GM12865 (cell line): ENCODE measurements around the gene TXNRD3.
A peak's percentile ranks its signal among the peaks of the same experiment; 100 is the strongest.
"Not testable (repeated sequence)": the region's sequence is repeated elsewhere in the genome, so short reads cannot be mapped to it uniquely, and the experiment has no call there.

Source experiments
- DNase-seq: peaks from one replicate; pipeline ENCODE4 v3.0.0; 2010; ENCODE audit warnings: low read depth
- H3K4me3 ChIP-seq: 2 replicates; pipeline ENCODE4 v1.5.1; 2011; ENCODE audit warnings: mild to moderate bottlenecking, low read depth, low read length, control low read depth
- TF ChIP-seq, protein P1 (sequence below): IDR thresholded peaks from 2 replicates; pipeline ENCODE4 v1.5.1; 2011; ENCODE audit warnings: low read length, control low read depth, low read depth, inconsistent platforms; ENCODE audit not compliant: insufficient read depth; ENCODE audit errors: missing control alignments

Gene TXNRD3

DNA sequence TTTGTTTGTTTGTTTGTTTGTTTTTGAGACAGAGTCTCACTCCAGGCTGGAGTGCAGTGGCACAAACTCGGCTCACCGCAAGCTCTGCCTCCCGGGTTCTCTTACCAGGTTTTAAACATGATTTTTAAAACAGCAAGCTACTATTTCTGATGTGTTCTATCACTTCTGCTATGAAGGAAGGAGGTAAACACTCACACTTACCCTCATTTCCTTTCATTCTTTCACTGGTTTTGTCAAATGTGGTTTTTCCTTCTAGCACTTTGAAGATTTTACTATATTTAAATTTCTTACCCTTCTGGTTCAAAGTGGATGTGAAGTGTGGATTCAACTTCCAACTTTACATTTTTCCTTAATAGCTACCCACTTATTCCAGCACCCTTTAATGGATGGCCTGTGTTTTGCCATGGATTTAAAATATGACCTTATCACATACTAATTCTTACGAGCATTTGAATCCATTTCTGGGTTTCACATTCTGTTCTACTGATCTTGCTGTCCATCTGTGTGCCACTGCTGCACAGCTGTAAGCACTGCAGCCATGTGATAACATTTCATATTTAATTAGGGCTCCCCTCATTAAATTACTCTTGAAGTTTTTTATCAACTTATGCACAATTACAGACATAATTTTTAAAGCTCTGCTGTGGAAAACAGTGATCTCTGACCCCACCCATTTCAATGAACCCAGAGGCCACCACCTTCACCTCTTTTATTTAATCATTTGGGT, 42.3 kb downstream of the TXNRD3 start:
- H3K4me3 ChIP-seq: no peak overlapping the region
- TF ChIP-seq, protein P1, sequence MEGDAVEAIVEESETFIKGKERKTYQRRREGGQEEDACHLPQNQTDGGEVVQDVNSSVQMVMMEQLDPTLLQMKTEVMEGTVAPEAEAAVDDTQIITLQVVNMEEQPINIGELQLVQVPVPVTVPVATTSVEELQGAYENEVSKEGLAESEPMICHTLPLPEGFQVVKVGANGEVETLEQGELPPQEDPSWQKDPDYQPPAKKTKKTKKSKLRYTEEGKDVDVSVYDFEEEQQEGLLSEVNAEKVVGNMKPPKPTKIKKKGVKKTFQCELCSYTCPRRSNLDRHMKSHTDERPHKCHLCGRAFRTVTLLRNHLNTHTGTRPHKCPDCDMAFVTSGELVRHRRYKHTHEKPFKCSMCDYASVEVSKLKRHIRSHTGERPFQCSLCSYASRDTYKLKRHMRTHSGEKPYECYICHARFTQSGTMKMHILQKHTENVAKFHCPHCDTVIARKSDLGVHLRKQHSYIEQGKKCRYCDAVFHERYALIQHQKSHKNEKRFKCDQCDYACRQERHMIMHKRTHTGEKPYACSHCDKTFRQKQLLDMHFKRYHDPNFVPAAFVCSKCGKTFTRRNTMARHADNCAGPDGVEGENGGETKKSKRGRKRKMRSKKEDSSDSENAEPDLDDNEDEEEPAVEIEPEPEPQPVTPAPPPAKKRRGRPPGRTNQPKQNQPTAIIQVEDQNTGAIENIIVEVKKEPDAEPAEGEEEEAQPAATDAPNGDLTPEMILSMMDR: no peak
- DNase-seq: no peak

DNA sequence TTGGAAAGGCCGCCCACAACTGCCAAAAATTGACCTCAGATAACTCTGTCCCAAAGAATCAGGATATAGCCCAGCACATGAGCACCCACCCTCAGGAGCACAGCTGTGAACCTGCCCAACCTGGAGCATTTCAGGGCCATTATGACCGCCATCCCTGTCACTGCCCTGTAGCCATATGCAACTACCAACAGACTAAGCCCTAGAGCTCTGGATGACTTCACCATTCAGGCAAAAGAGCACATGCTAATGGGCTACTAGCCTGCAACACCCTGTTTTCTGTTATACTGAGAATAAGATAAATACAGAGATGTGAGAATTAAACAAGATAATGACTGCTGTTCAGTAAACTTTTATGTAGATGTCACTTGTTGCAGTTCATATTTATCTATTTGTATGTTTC, 45.0 kb downstream of the TXNRD3 start:
- no peak overlapping the region for H3K4me3 ChIP-seq
- TF ChIP-seq, protein P1: no peak
- no peak for DNase-seq

DNA sequence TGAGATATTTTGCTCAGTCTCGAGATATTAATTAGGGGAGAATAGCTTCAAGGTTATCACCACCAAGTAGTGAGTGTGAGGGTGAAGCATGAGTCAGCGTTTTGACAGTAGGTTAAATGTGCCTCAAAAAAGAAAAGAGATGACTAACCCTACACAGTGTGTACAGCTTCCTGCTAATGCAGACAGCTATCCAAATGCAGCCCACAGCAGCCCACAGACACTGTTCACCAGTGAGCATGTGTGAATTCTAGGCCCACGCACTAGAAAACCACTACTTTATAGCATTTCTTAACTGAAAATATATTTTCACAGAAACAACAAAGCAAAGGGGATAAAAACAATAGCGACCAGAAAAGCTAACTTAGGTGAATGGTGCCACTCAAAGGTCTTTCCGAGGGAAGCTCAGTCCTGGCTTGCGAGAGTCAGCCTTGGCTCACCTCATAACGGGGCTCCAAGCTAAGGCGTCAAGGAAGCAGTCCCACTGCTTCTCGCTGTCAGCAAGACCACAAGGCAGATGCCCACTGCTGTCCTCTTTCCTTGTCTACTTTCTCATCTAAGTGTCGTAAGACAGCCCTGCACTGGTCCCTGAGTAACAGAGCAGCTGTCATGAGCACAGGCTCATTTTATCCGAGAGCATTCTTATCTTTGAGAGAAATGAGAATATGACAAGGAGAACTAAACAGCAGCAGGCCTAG, 47.6 kb downstream of the TXNRD3 start:
- no peak overlapping the region for H3K4me3 ChIP-seq
- DNase-seq: peak; percentile 3
- TF ChIP-seq, protein P1: no peak

DNA sequence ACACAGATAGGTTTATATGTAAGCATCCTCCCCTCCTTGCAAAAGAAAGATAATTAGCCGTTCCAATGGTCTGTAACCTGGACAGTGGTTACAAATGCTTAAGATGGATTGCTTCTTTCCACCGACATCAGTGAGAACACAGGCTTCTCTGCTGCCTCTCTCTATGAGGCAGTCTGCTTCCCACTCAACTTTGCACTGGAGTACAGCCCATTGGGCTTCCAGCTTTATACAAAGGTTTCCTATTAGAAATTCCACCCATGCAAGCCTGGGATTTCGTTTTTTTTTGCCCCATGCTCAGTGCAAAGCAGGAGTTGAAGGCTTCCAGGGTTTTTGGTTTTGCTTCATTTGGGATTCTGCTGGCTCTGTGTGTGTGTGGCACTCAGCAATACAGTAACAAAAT, 48.9 kb downstream of the TXNRD3 start:
- no peak for DNase-seq
- no peak overlapping the region for H3K4me3 ChIP-seq
- TF ChIP-seq, protein P1: no peak

DNA sequence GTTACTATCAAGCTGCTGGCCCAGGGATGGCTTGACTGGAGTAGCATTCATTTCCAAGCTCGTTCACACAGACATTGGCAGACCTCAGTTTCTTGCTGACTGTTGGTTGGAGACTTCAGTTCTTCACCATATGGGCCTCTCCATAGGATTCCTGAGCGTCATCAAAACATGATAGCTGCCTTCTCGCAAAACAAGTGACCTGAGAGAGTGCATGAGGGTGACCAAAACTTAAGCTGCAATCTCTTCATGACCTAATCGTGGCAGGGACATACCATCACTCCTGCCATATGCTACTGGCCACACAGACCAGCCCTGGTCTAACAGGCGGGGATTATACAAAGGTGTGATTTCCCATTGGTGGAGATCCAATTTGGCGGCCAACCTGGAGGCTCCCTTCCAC, 50.2 kb downstream of the TXNRD3 start:
- TF ChIP-seq, protein P1: no peak
- no peak overlapping the region for H3K4me3 ChIP-seq

DNA sequence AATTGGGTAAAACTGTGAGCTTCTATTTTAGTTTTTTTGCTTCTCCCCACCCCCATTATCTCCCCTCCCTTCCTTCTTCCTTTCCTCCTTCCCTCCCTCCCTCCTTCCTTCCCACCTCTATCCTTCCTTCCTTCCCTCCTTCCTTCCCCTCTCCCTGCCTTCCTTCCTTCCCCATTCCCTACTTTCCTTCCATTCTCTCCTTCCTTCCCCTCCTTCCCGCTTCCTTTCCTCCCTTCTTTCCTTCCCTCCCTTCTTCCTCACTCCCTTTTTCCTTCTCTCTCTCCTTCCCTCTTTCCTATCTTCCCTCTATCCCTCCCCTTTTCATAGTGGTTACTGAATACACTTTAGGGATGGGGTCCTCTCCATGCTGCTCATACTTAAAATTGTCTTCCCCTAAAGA, 55.8 kb downstream of the TXNRD3 start:
- TF ChIP-seq, protein P1: no peak
- no peak overlapping the region for H3K4me3 ChIP-seq

More for the DNA sequence above, 50.2 kb downstream of the TXNRD3 start:
- DNase-seq: no peak

DNA sequence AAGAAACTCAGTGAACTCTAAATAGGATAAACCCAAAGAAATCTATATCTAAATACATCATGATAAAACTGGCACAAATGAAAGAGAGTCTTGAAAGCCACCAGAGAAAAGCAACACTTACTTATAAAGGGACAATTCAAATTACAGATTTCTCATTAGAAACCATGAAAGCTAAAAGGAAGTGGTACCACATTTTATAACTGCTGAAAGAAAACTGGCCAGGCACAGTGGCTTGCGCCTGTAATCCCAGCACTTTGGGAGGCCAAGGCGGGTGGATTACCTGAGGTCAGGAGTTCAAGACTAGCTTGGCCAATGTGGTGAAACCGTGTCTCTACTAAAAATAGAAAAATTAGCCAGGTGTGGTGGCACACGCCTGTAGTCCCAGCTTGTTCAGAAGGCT, 59.4 kb downstream of the TXNRD3 start:
- DNase-seq, H3K4me3 ChIP-seq: not testable (repeated sequence)

More for the DNA sequence above, 55.8 kb downstream of the TXNRD3 start:
- no peak for DNase-seq

DNA sequence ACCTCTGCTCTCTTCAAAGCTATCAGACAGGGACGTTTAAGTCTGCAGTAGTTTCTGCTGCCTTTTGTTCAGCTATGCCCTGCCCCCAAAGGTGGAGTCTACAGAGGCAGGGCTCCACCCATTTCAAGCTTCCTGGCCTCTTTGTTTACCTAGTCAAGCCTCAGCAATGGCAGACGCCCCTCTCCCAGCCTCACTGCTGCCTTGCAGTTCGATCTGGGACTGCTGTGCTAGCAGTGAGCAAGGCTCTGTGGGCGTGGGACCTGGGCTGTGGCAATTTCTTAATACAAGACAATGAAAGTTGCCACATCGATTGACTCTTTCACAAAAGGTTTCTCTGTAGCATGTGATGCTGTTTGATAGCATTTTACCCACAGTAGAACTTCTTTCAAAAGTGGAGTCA, 63.4 kb downstream of the TXNRD3 start:
- not testable (repeated sequence) for H3K4me3 ChIP-seq, DNase-seq
